T-cell (primary cell): Measurements from ENCODE around the gene ATP5F1E. TPM values are rescaled to one million over a fixed set of nuclear protein-coding genes. Genes with fewer than 3 reads are reported as not detected.
A peak's percentile ranks its signal among the peaks of the same experiment; 100 is the strongest.

Experiments
- ATAC-seq, 4 experiments: fragments of 200-7000 bp in 3 of 4; fragments of 150-1000 bp in 1 of 4; cut with Tn5 transposase; replicated peaks in 1 of 4; 1 replicate in 3 of 4; 2 replicates in 1 of 4; pipeline ENCODE4 v1.10.0; 2021; ENCODE audit warnings: moderate library complexity in 3 of 4, mild to moderate bottlenecking in 2 of 4, moderate number of reproducible peaks in 1 of 4
- CTCF ChIA-PET, 2 donors: fragments of 300-600 bp; sonication (Branson Sonifier 250); formaldehyde crosslinking; loops; one replicate each; lab custom pipeline; 2022; ENCODE audit warnings: antibody characterized with exemption in 2 of 2; lab: Charles Lee
- POLR2A ChIA-PET, 2 donors: fragments of 300-600 bp; sonication (Branson Sonifier 250); formaldehyde crosslinking; loops; one replicate each; lab custom pipeline; 2022; ENCODE audit warnings: antibody characterized with exemption in 2 of 2; lab: Charles Lee
- DNase-seq, 35 experiments: peaks; one replicate each; pipeline versions ENCODE4 v3.0.0 to v3.0.0-alpha.2; 2013 to 2023
- H3K27ac ChIP-seq: one replicate; pipeline ENCODE4 v1.5.1; 2013; ENCODE audit warnings: low read length
- H3K27me3 ChIP-seq, 2 experiments: replicated peaks in 1 of 2; 1 replicate in 1 of 2; 2 replicates in 1 of 2; pipeline versions ENCODE4 v1.6.1 to v1.7.0; 2013; ENCODE audit warnings: low read length in 1 of 2, mixed read lengths in 1 of 2; ENCODE audit not compliant: control insufficient read depth in 2 of 2, insufficient read depth in 2 of 2; ENCODE audit errors: extremely low read depth in 1 of 2
- H3K36me3 ChIP-seq, 2 donors: 1 replicate in 1 of 2; 2 replicates in 1 of 2; pipeline versions ENCODE4 v1.6.1 to v1.7.0; 2013; ENCODE audit warnings: low read length in 1 of 2; ENCODE audit not compliant: control insufficient read depth in 2 of 2, insufficient read depth in 1 of 2; ENCODE audit errors: extremely low read depth in 1 of 2
- H3K4me1 ChIP-seq, 2 experiments: 1 replicate in 1 of 2; 2 replicates in 1 of 2; pipeline versions ENCODE4 v1.6.1 to v1.7.0; 2013; ENCODE audit warnings: low read length in 2 of 2, mixed read lengths in 1 of 2; ENCODE audit not compliant: insufficient read depth in 2 of 2, control insufficient read depth in 1 of 2; ENCODE audit errors: extremely low read depth in 1 of 2
- H3K4me3 ChIP-seq, 2 donors: 1 replicate in 1 of 2; 2 replicates in 1 of 2; pipeline versions ENCODE4 v1.5.1 to v1.7.0; 2013; ENCODE audit warnings: mild to moderate bottlenecking in 2 of 2, low read length in 1 of 2, moderate library complexity in 1 of 2; ENCODE audit not compliant: control insufficient read depth in 1 of 2; ENCODE audit errors: extremely low read depth in 1 of 2
- H3K9me3 ChIP-seq: 2 replicates; pipeline ENCODE4 v1.7.0; 2013
- H3K27ac Mint-ChIP-seq, 2 donors: one replicate each; pipeline ENCODE4 v1.8.0; 2020 to 2021; ENCODE audit warnings: mild to moderate bottlenecking in 2 of 2, mixed read lengths in 2 of 2
- H3K27me3 Mint-ChIP-seq, 2 donors: one replicate each; pipeline ENCODE4 v1.8.0; 2021 to 2022; ENCODE audit warnings: mixed read lengths in 2 of 2
- H3K36me3 Mint-ChIP-seq: one replicate; pipeline ENCODE4 v1.8.0; 2021; ENCODE audit warnings: mixed read lengths
- H3K4me1 Mint-ChIP-seq, 3 donors: one replicate each; pipeline ENCODE4 v1.8.0; 2020 to 2022; ENCODE audit warnings: mixed read lengths in 3 of 3, mild to moderate bottlenecking in 1 of 3
- H3K4me3 Mint-ChIP-seq, 3 donors: one replicate each; pipeline ENCODE4 v1.8.0; 2020 to 2022; ENCODE audit warnings: mild to moderate bottlenecking in 3 of 3, mixed read lengths in 3 of 3, moderate library complexity in 3 of 3
- H3K9me3 Mint-ChIP-seq, 3 donors: one replicate each; pipeline ENCODE4 v1.8.0; 2020 to 2022; ENCODE audit warnings: mixed read lengths in 3 of 3
- WGBS: methylation state at CpG from one replicate; pipeline ENCODE4 v1.1.5; 2013; ENCODE audit warnings: missing lambda C conversion rate; ENCODE audit not compliant: insufficient coverage; 5-methylcytosine and 5-hydroxymethylcytosine counted together
- total RNA-seq, 35 experiments: library from RNA in 6 of 35; stranded (reverse) in 6 of 35; fragments of 120-200 nt in 1 of 35; gene quantifications; one replicate each; pipeline versions ENCODE4 v1.2.1 to v1.2.4 and lab custom pipeline; 2013 to 2026

ATP5F1E gene
- total RNA-seq, 5 donors from 2014 or later (not counting 1 experiment from before 2014, with no cell fraction given) = 50.6 to 105 (median 62.4) TPM

- H3K36me3 Mint-ChIP-seq = no peaks in the 10 kb centered on the region
- DNase-seq (no peak), ATAC-seq (no peak)
- ChIA-PET POLR2A (interaction anchor here in 1 of 2 donors (0.7 kb wide), 1 partner anchor 68 kb away, joined by 3 read pairs; no protein-coding TSS in a partner anchor), CTCF (interaction anchor here in 1 of 2 donors (0.7 kb wide), 1 partner anchor 67 kb away, joined by 3 read pairs; no protein-coding TSS in a partner anchor)
- Histone ChIP-seq H3K4me3 (no peak overlapping the region), H3K4me1 (peaks cover 10 to 18% of the 10 kb centered on the region in 2 experiments), H3K27me3 (peaks cover 0 to 9% of the 10 kb centered on the region in 2 experiments), H3K9me3 (no peaks in the 10 kb centered on the region), H3K27ac (no peak overlapping the region), H3K36me3 (no peaks in the 10 kb centered on the region)
- H3K9me3 Mint-ChIP-seq = no peaks in the 10 kb centered on the region
- peaks cover 20 to 30% (median 21%) of the 10 kb centered on the region in 3 donors for H3K4me1 Mint-ChIP-seq
- H3K27ac Mint-ChIP-seq = no peak overlapping the region
- H3K4me3 Mint-ChIP-seq = no peak overlapping the region
- WGBS = 90% methylated on average over 1 of the region's 3 CpGs
- H3K27me3 Mint-ChIP-seq = peaks cover 7 to 12% of the 10 kb centered on the region in 2 donors
Observed at GRCh38 chr20:59046862-59047261, 14.7 kb upstream of the ATP5F1E start.

GRCh38 chr20:59044796-59045195 lies 12.7 kb upstream of the ATP5F1E start:
- Histone ChIP-seq H3K9me3 (no peaks in the 10 kb centered on the region), H3K4me1 (peaks cover 24 to 33% of the 10 kb centered on the region in 2 experiments), H3K36me3 (no peaks in the 10 kb centered on the region), H3K27ac (no peak overlapping the region), H3K27me3 (peaks cover 0 to 4% of the 10 kb centered on the region in 2 experiments), H3K4me3 (no peak overlapping the region)
- POLR2A ChIA-PET = no interaction called here
- no peak overlapping the region for H3K27ac Mint-ChIP-seq
- H3K9me3 Mint-ChIP-seq = no peaks in the 10 kb centered on the region
- CTCF ChIA-PET = no interaction called here
- ATAC-seq (no peak), DNase-seq (no peak)
- H3K27me3 Mint-ChIP-seq = peaks cover 0 to 3% of the 10 kb centered on the region in 2 donors
- no peak overlapping the region for H3K4me3 Mint-ChIP-seq
- WGBS = no CpG with 5 or more reads among the region's 3 CpGs
- peaks cover 39 to 51% (median 41%) of the 10 kb centered on the region in 3 donors for H3K4me1 Mint-ChIP-seq
- H3K36me3 Mint-ChIP-seq = peaks cover 7% of the 10 kb centered on the region

GRCh38 chr20:59044295-59044694 lies 12.2 kb upstream of the ATP5F1E start:
- peak overlapping the region; percentile 84 for H3K27ac ChIP-seq

GRCh38 chr20:59043698-59044097 lies 11.6 kb upstream of the ATP5F1E start:
- peaks cover 7% of the 10 kb centered on the region for H3K36me3 Mint-ChIP-seq
- DNase-seq (peak in 1 of 35 experiments; percentile 47), ATAC-seq (no peak)
- H3K9me3 Mint-ChIP-seq = no peaks in the 10 kb centered on the region
- no peaks in the 10 kb centered on the region for H3K27me3 Mint-ChIP-seq
- Histone ChIP-seq H3K27me3 (no peaks in the 10 kb centered on the region), H3K4me3 (no peak overlapping the region), H3K36me3 (no peaks in the 10 kb centered on the region), H3K27ac (peak overlapping the region; percentile 84), H3K4me1 (peaks cover 27 to 33% of the 10 kb centered on the region in 2 experiments), H3K9me3 (no peaks in the 10 kb centered on the region)
- H3K4me1 Mint-ChIP-seq = peaks cover 50 to 61% (median 51%) of the 10 kb centered on the region in 3 donors
- H3K4me3 Mint-ChIP-seq = peak overlapping the region; percentile 69 to 90 (median 86)
- ChIA-PET POLR2A (interaction anchor here in 1 of 2 donors (0.5 to 3.3 kb wide), 8 partner anchors 12 to 601 kb away, joined by 3 to 31 read pairs (median 3); partner anchors contain the start of gene ATP5F1E), CTCF (interaction anchor here in 1 of 2 donors (0.8 to 1.3 kb wide), 4 partner anchors 11 to 79 kb away, joined by 4 to 8 read pairs (median 5); partner anchors contain the start of gene ATP5F1E)
- H3K27ac Mint-ChIP-seq = peak overlapping the region; percentile 86 to 88
- WGBS = no CpG with 5 or more reads among the region's 3 CpGs

More at GRCh38 chr20:59044295-59044694, 12.2 kb upstream of the ATP5F1E start:
- Mint-ChIP-seq H3K9me3 (no peaks in the 10 kb centered on the region), H3K36me3 (peaks cover 7% of the 10 kb centered on the region), H3K27me3 (peaks cover 0 to 2% of the 10 kb centered on the region in 2 donors), H3K27ac (peak overlapping the region; percentile 86 to 88), H3K4me1 (peaks cover 44 to 56% (median 46%) of the 10 kb centered on the region in 3 donors), H3K4me3 (no peak overlapping the region)
- DNase-seq (no peak), ATAC-seq (no peak)
- no CpG with 5 or more reads among the region's 3 CpGs for WGBS
- H3K36me3 ChIP-seq = no peaks in the 10 kb centered on the region
- H3K9me3 ChIP-seq = no peaks in the 10 kb centered on the region
- CTCF ChIA-PET = interaction anchor here in 1 of 2 donors (0.8 kb wide), 1 partner anchor 12 kb away, joined by 6 read pairs; the partner anchor contains the start of gene ATP5F1E
- H3K27me3 ChIP-seq = no peaks in the 10 kb centered on the region
- peaks cover 27 to 33% of the 10 kb centered on the region in 2 experiments for H3K4me1 ChIP-seq
- no peak overlapping the region for H3K4me3 ChIP-seq
- POLR2A ChIA-PET = interaction anchor here in 1 of 2 donors (0.6 kb wide), 1 partner anchor 161 kb away, joined by 3 read pairs; no protein-coding TSS in a partner anchor

- ChIA-PET CTCF (interaction anchor here in 1 of 2 donors (0.8 to 3.2 kb wide), 4 partner anchors 11 to 80 kb away, joined by 4 to 12 read pairs (median 6); partner anchors contain the start of gene ATP5F1E), POLR2A (interaction anchor here in 1 of 2 donors (0.6 to 3.3 kb wide), 7 partner anchors 11 to 601 kb away, joined by 3 to 31 read pairs (median 3); partner anchors contain the start of gene ATP5F1E)
- peak overlapping the region; percentile 84 for H3K27ac ChIP-seq
- Mint-ChIP-seq H3K4me1 (peaks cover 45 to 57% (median 49%) of the 10 kb centered on the region in 3 donors), H3K36me3 (peaks cover 9% of the 10 kb centered on the region), H3K9me3 (no peaks in the 10 kb centered on the region), H3K4me3 (peak overlapping the region; percentile 69 to 90 (median 86)), H3K27me3 (no peaks in the 10 kb centered on the region), H3K27ac (peak overlapping the region; percentile 86 to 88)
- H3K4me3 ChIP-seq = peak overlapping the region; percentile 68 to 87
- under 1% methylated on average over 49 of the region's 66 CpGs for WGBS
- peak; percentile 95 to 98 (median 98) for ATAC-seq
- H3K4me1 ChIP-seq = peaks cover 27 to 33% of the 10 kb centered on the region in 2 experiments
- peak; percentile 86 to 97 (median 91) for DNase-seq
- no peaks in the 10 kb centered on the region for H3K27me3 ChIP-seq
- peaks cover 0 to 2% of the 10 kb centered on the region in 2 donors for H3K36me3 ChIP-seq
- H3K9me3 ChIP-seq = no peaks in the 10 kb centered on the region
Observed at GRCh38 chr20:59042796-59043631, 10.9 kb upstream of the ATP5F1E start.
